ENCODE data around the gene ZNF107. TPM values are rescaled to one million over a fixed set of nuclear protein-coding genes. Genes with fewer than 3 reads are reported as not detected.

Gene ZNF107
- 0.66 and 3.4 TPM in 2 replicates for total RNA-seq

DNA sequence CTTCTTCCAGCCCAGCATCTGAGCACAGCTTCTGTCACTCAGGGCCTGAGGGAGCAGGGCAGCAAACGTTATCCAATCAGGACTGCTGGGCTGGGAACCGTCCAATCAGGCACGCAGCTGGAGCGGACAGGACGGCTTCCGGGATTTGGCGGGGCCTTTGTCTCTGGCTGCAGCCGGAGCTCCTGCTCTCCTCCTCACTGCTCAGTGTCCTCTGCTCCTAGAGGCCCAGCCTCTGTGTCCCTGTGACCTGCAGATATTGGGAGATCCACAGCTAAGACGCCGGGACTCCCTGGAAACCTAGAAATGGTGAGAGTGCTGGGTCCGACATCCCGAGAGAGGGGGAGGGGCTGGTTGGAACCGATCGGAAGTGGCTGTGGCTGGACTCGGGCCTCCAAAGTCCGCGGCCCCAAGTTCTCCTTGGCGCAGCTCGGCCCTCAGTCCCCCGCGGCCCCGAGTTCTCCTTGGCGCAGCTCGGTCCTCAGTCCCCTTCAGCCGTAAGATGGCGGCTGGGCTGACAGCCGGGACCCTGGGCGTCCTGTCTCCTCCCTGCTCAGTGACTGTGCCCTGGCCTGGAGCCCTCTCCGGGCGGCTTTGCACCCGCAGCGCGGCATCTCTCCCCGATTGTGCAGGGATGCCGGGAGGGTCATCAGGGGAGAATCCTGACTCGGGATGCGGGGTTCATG is at the start of gene ZNF107:
Gene ZNF107, plus strand, starts transcription at position 154 of the 683 bp plus-strand sequence. Its CDS starts 150 bp downstream, at position 304.

Small RNAs within 50 kb of the gene (small RNA-seq; reads per million reads assigned to genes)
- gene MIR6839 (ENCODE audit: low replicate concordance): not detected

Other genes with a start within 250 kb of the ZNF107 start
- gene ZNF680, start 103.1 kb upstream of the ZNF107 start, total RNA-seq: 2.0 and 10.3 TPM in 2 replicates
- gene ZNF138, start 128.3 kb downstream of the ZNF107 start, total RNA-seq: 1.8 and 5.2 TPM in 2 replicates
- gene ZNF273, start 237.1 kb downstream of the ZNF107 start, total RNA-seq: 0.88 and 4.6 TPM in 2 replicates